ENCODE measurements around the gene FGF8. TPM values are rescaled to one million over a fixed set of nuclear protein-coding genes. Genes with fewer than 3 reads are reported as not detected.

FGF8 gene, protein sequence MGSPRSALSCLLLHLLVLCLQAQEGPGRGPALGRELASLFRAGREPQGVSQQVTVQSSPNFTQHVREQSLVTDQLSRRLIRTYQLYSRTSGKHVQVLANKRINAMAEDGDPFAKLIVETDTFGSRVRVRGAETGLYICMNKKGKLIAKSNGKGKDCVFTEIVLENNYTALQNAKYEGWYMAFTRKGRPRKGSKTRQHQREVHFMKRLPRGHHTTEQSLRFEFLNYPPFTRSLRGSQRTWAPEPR
- total RNA-seq (2021), result not detected in 2 replicates
- Bru-seq, nascent RNA, result percentile 21 among the genes with signal in this experiment
- BruChase-seq, experiment 1, labeled RNA remaining after a 2-hour chase, result percentile 13 among the genes with signal in this experiment
- BruChase-seq, experiment 2, labeled RNA remaining after a 6-hour chase, result percentile 7 among the genes with signal in this experiment
- long read RNA-seq, result 0 reads

GRCh38 chr10:101775273-101776160, at the start of gene FGF8:
TSS of gene FGF8 (minus strand) at chr10:101776114. CDS start at chr10:101775900, 214 bp downstream.
- Histone ChIP-seq H3K9me2 (ENCODE audit: insufficient read depth) (no peaks in the 10 kb centered on the region), H3K4me2 (no peak within 1 kb of the TSS), H3K79me2 (ENCODE audit: low read depth) (no peaks in the 10 kb centered on the region), H4K20me1 (ENCODE audit: insufficient read depth) (no peaks in the 10 kb centered on the region), H3K4me3 (no peak within 1 kb of the TSS), H3F3A (ENCODE audit: insufficient read depth, low read depth) (no peaks in the 10 kb centered on the region), H2AFZ (no peak within 1 kb of the TSS), H3K4me1 (replicated peaks; ENCODE audit: insufficient read depth) (no peaks in the 10 kb centered on the region), H3K27ac (no peak within 1 kb of the TSS), H3K27me3 (ENCODE audit: insufficient read depth, low read depth) (no peaks in the 10 kb centered on the region), H3K9me3 (ENCODE audit: insufficient read depth, low read depth) (no peaks in the 10 kb centered on the region), H3K36me3 (ENCODE audit: low read depth) (no peaks in the 10 kb centered on the region)
- TF ChIP-seq, protein P1, sequence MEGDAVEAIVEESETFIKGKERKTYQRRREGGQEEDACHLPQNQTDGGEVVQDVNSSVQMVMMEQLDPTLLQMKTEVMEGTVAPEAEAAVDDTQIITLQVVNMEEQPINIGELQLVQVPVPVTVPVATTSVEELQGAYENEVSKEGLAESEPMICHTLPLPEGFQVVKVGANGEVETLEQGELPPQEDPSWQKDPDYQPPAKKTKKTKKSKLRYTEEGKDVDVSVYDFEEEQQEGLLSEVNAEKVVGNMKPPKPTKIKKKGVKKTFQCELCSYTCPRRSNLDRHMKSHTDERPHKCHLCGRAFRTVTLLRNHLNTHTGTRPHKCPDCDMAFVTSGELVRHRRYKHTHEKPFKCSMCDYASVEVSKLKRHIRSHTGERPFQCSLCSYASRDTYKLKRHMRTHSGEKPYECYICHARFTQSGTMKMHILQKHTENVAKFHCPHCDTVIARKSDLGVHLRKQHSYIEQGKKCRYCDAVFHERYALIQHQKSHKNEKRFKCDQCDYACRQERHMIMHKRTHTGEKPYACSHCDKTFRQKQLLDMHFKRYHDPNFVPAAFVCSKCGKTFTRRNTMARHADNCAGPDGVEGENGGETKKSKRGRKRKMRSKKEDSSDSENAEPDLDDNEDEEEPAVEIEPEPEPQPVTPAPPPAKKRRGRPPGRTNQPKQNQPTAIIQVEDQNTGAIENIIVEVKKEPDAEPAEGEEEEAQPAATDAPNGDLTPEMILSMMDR (conservative IDR thresholded peaks at IDR 0.05), result no peak
- no peak for TF ChIP-seq EZH2 (IDR thresholded peaks at IDR 0.05; ENCODE audit: low read depth)
- CTCF ChIA-PET, result no interaction called here
- intact Hi-C loops (cut with micrococcal nuclease; ENCODE audit: unreplicated experiment), result loop anchor here (2.0 to 10.0 kb wide), 2 partner anchors 81 to 563 kb away; partner anchors contain the start of gene FBXW4
- POLR2A ChIA-PET (ENCODE audit: unreplicated experiment), result no interaction called here
- DNase-seq, result no peak
- BruUV-seq (replicated peaks), result no TSS peak

GRCh38 chr10:101824736-101825135, 48.8 kb upstream of the FGF8 start:
- no peaks in the 10 kb centered on the region for H3K9me3 ChIP-seq (ENCODE audit: insufficient read depth, low read depth)
- H3K79me2 ChIP-seq (ENCODE audit: low read depth), result no peaks in the 10 kb centered on the region; the same call in 1 of the 2 replicates
- no peaks in the 10 kb centered on the region for H4K20me1 ChIP-seq (ENCODE audit: insufficient read depth)
- H3F3A ChIP-seq (ENCODE audit: insufficient read depth, low read depth), result no peaks in the 10 kb centered on the region
- BruUV-seq (replicated peaks), result no TSS peak
- intact Hi-C loops (cut with micrococcal nuclease; ENCODE audit: unreplicated experiment), result no loop called here
- TF ChIP-seq, protein P1 (conservative IDR thresholded peaks at IDR 0.05), result no peak
- no peak for TF ChIP-seq EZH2 (IDR thresholded peaks at IDR 0.05; ENCODE audit: low read depth)
- CTCF ChIA-PET, result no interaction called here
- H3K9me2 ChIP-seq (ENCODE audit: insufficient read depth), result no peaks in the 10 kb centered on the region
- no peak overlapping the region for H3K27ac ChIP-seq
- no peak overlapping the region for H3K4me2 ChIP-seq
- DNase-seq, result no peak
- no peaks in the 10 kb centered on the region for H3K36me3 ChIP-seq (ENCODE audit: low read depth)
- POLR2A ChIA-PET (ENCODE audit: unreplicated experiment), result no interaction called here
- H3K4me1 ChIP-seq (replicated peaks; ENCODE audit: insufficient read depth), result peaks cover under 1% of the 10 kb centered on the region; the same call in 1 of the 2 replicates
- H2AFZ ChIP-seq, result no peak overlapping the region
- no peak overlapping the region for H3K4me3 ChIP-seq
- H3K27me3 ChIP-seq (ENCODE audit: insufficient read depth, low read depth), result no peaks in the 10 kb centered on the region
